PFSK-1 (cell line): Measurements from ENCODE around the gene SBK2.

Experiments
- FOXP2 ChIP-seq: optimal IDR thresholded peaks from 2 replicates; pipeline ENCODE3; 2011; ENCODE audit warnings: borderline replicate concordance, control low read depth, inconsistent platforms; ENCODE audit not compliant: insufficient read depth; ENCODE audit errors: extremely low read length, extremely low read depth
- POLR2AphosphoS5 ChIP-seq: IDR thresholded peaks from 2 replicates; pipeline ENCODE4 v1.6.1; 2012; ENCODE audit warnings: low read depth, mild to moderate bottlenecking, control low read depth, low read length, moderate library complexity
- SIN3A ChIP-seq: IDR thresholded peaks from 2 replicates; pipeline ENCODE4 v1.6.1; 2012; ENCODE audit warnings: mild to moderate bottlenecking, low read length, moderate library complexity, borderline replicate concordance; ENCODE audit not compliant: insufficient read depth
- TAF1 ChIP-seq: IDR thresholded peaks from 2 replicates; pipeline ENCODE4 v1.6.1; 2012; ENCODE audit warnings: low read length, control low read depth, borderline replicate concordance; ENCODE audit not compliant: insufficient read depth
- TF ChIP-seq, protein P1 (sequence below), 2 experiments: IDR thresholded peaks; 2 replicates each; pipeline versions ENCODE4 v1.6.1 to v1.8.0; 2011 to 2012; ENCODE audit warnings: low read depth in 2 of 2, low read length in 2 of 2, control low read depth in 1 of 2, inconsistent platforms in 1 of 2, mild to moderate bottlenecking in 1 of 2, moderate library complexity in 1 of 2; ENCODE audit not compliant: insufficient read depth in 1 of 2

SBK2 gene

DNA sequence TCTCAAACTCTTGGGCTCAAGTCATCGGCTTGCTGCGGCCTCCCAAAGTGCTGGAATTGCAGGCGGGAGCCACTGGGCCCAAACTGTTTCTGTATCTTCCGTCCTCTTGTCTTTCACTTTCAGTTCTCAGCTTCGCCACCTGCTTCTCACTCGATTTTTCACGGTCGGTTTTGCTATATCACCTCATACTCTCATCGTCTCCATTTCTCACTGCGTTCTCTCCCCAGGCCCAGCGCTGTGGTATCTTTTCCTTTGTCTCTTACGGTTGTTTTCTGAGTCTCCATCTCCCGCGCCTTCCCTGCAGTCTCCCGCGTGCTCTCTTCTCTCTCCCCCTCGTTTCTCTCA, 33.8 kb downstream of the SBK2 start:
- TF ChIP-seq SIN3A: no peak
- no peak for TF ChIP-seq FOXP2
- no peak for TF ChIP-seq TAF1
- TF ChIP-seq, protein P1, sequence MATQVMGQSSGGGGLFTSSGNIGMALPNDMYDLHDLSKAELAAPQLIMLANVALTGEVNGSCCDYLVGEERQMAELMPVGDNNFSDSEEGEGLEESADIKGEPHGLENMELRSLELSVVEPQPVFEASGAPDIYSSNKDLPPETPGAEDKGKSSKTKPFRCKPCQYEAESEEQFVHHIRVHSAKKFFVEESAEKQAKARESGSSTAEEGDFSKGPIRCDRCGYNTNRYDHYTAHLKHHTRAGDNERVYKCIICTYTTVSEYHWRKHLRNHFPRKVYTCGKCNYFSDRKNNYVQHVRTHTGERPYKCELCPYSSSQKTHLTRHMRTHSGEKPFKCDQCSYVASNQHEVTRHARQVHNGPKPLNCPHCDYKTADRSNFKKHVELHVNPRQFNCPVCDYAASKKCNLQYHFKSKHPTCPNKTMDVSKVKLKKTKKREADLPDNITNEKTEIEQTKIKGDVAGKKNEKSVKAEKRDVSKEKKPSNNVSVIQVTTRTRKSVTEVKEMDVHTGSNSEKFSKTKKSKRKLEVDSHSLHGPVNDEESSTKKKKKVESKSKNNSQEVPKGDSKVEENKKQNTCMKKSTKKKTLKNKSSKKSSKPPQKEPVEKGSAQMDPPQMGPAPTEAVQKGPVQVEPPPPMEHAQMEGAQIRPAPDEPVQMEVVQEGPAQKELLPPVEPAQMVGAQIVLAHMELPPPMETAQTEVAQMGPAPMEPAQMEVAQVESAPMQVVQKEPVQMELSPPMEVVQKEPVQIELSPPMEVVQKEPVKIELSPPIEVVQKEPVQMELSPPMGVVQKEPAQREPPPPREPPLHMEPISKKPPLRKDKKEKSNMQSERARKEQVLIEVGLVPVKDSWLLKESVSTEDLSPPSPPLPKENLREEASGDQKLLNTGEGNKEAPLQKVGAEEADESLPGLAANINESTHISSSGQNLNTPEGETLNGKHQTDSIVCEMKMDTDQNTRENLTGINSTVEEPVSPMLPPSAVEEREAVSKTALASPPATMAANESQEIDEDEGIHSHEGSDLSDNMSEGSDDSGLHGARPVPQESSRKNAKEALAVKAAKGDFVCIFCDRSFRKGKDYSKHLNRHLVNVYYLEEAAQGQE (IDR thresholded peaks at IDR 0.05; ENCODE audit: insufficient read depth in 1 of 2, low read depth in 2 of 2, low read length in 2 of 2): no peak
- TF ChIP-seq POLR2AphosphoS5: no peak

DNA sequence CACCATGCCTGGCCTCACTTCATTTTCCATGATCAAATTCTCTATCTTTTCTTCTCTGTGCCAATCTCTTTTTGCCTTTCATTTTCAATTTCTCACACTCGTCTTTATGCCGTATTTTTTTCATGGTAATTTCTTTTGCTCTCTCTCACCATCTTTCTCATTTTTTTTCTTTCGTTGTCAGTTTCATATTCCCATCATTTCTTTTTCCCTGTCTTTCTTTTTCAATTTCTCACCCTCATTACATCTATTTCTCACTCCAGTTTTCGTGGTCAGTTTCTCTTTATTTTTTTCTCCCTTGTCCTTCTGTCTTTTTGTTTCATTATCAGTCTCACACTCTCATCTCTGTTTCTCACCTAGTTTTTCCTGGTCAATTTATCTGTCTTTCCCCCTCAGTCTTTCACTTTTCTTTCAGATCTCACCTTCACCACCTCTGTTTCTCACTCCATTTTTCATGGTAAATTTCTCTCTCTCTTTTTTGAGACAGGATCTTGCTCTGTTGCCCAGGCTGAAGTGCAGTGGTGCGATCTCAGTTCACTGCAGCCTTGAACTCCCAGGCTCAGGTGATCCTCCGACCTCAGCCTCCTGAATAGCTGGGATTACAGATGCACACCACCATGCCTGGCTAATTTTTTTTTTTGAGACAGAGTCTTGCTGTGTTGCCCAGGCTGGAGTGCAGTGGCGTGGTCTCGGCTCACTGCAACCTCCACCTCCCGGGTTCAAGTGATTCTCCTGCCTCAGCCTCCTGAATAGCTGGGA, 34.6 kb downstream of the SBK2 start:
- no peak for TF ChIP-seq POLR2AphosphoS5
- TF ChIP-seq FOXP2: no peak
- no peak for TF ChIP-seq TAF1
- TF ChIP-seq, protein P1 (IDR thresholded peaks at IDR 0.05; ENCODE audit: insufficient read depth in 1 of 2, low read depth in 2 of 2, low read length in 2 of 2): no peak
- TF ChIP-seq SIN3A: no peak

DNA sequence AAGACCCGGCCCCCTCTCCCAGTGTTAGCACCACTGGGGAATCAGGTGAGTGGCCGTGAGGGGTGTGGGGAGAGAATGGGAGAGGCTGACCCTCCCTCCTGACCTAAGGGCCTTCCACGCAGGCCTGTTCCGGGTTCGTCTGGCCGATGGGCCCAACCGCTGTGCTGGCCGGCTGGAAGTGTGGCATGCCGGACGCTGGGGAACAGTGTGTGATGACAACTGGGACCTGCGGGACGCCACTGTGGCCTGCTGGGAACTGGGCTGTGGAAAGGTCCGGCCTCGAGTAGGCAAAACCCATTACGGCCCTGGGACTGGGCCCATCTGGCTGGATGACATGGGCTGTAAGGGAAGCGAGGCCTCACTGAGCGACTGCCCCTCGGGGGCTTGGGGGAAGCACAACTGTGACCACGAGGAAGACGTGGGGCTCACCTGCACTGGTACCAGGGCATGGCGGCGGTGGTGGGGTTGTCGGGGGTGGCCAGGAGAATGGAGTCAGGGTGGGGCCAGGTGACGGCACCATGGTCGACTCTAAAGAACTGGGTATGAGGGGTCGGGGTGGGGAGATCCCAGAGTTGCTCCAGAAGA, 36.5 kb downstream of the SBK2 start:
- TF ChIP-seq SIN3A (no peak), TAF1 (no peak), FOXP2 (no peak), POLR2AphosphoS5 (no peak)
- TF ChIP-seq, protein P1 (IDR thresholded peaks at IDR 0.05; ENCODE audit: insufficient read depth in 1 of 2, low read depth in 2 of 2, low read length in 2 of 2): no peak

DNA sequence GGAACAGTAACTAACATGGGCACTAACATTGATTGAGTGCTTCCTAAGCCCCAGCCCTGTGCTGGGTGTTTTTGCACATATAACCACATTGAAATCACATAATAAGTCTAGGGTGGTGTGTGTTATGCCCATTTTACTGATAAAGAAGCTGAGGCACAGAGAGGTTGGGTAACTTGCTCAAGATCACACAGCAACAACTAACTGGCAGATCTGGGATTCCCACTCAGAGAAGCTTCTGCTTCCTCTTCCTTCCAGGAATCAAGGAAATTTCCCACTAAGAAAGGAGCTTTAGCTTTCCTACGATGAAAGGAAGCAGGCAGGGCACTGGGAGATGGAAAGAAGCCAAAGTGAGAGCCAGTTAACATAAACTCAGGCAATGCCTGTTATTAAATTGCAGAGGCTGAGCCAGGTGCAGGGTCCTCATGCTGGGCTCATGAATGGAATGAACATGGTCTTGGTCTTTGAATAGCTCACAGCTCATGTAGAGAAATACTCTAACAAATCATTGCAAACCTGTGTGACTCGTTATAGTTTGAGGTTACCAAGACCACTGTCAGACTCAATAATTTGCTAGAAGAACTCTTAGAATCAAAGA, 38.6 kb downstream of the SBK2 start:
- no peak for TF ChIP-seq POLR2AphosphoS5
- no peak for TF ChIP-seq SIN3A
- TF ChIP-seq TAF1: no peak
- TF ChIP-seq, protein P1 (IDR thresholded peaks at IDR 0.05; ENCODE audit: insufficient read depth in 1 of 2, low read depth in 2 of 2, low read length in 2 of 2): no peak
- TF ChIP-seq FOXP2: no peak
